Measurements from ENCODE around the gene DHX57. TPM values are rescaled to one million over a fixed set of nuclear protein-coding genes. Genes with fewer than 3 reads are reported as not detected.
"Not testable (repeated sequence)": the region's sequence is repeated elsewhere in the genome, so short reads cannot be mapped to it uniquely, and the experiment has no call there.

DHX57 gene
- total and polyA plus RNA-seq, 2 donors, result 13.8 to 14.0 TPM

DNA sequence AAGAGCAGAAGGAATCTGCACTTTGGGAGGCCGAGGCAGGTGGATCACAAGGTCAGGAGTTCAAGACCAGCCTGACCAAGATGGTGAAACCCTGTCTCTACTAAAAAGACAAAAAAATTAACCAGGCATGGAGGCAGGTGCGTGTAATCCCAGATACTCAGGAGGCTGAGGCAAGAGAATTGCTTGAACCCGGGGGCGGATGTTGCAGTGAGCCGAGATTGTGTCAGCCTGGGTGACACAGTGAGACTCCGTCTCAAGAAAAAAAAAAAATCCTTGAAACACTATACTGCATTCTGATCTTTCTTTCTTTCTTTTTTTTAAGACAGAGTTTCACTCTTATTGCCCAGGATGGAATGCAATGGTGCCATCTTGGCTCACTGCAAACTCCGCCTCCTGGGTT lies 80.7 kb downstream of the DHX57 start:
- H3K27ac ChIP-seq (ENCODE audit: low read depth in 1 of 2, low read length in 1 of 2); DNase-seq (ENCODE audit: low read depth in 6 of 9, low spot score in 9 of 9); H3K36me3 ChIP-seq (ENCODE audit: control insufficient read depth in 2 of 2, insufficient read depth in 2 of 2, low read length in 1 of 2); H3K27me3 ChIP-seq (ENCODE audit: control insufficient read depth in 2 of 2, insufficient read depth in 1 of 2, low read length in 1 of 2); H3K4me3 ChIP-seq (ENCODE audit: low read length in 2 of 2); H3K4me1 ChIP-seq (ENCODE audit: control insufficient read depth in 2 of 2, insufficient read depth in 2 of 2, low read length in 2 of 2); H3K9me3 ChIP-seq (ENCODE audit: control insufficient read depth in 2 of 2, insufficient read depth in 1 of 2, low read length in 1 of 2): not testable (repeated sequence)
- 96% methylated on average over 7 of the region's 7 CpGs for WGBS

DNA sequence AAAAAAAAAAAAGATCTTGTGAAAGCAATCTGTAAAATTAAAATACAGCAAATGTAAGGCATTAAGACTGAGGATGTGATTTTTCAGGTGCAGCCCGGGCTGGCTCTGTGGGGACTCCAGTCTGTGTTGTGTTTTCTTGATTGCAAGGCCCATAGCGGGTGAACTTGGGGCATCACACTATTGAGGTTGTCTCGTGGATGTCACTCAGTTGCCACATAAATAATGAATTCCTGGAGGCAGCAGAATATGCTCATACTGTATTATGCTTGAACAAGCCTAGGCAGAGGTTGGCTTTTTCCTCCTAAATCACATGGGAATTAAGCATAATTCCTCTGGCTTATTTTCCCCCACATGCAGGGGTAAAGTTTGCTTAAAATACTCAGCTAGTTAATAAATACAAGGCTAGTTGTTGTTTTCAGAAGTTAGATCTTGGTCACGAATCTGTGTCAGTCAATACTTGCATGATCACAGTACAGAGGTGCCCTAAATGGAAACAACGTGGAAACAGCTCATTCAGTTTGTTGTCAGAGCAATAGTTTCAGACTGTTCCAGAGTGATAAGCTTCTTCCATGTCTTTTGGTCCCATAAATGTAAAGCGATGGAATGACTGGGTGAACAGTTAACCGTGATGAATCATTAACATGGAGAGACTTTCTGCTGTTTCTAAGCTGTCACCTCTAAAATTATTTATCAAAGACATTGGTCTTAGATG lies 81.3 kb downstream of the DHX57 start:
- no peaks in the 10 kb centered on the region for H3K27me3 ChIP-seq (ENCODE audit: control insufficient read depth in 2 of 2, insufficient read depth in 1 of 2, low read length in 1 of 2)
- no peak overlapping the region for H3K4me3 ChIP-seq (ENCODE audit: low read length in 2 of 2)
- no peak overlapping the region for H3K27ac ChIP-seq (ENCODE audit: low read depth in 1 of 2, low read length in 1 of 2)
- 97% methylated on average over 7 of the region's 7 CpGs for WGBS
- H3K9me3 ChIP-seq (ENCODE audit: control insufficient read depth in 2 of 2, insufficient read depth in 1 of 2, low read length in 1 of 2), result no peaks in the 10 kb centered on the region
- no peak for DNase-seq (ENCODE audit: low read depth in 6 of 9, low spot score in 9 of 9)
- H3K4me1 ChIP-seq (ENCODE audit: control insufficient read depth in 2 of 2, insufficient read depth in 2 of 2, low read length in 2 of 2), result no peaks in the 10 kb centered on the region
- peaks cover 4 to 6% of the 10 kb centered on the region in 2 donors for H3K36me3 ChIP-seq (ENCODE audit: control insufficient read depth in 2 of 2, insufficient read depth in 2 of 2, low read length in 1 of 2)

DNA sequence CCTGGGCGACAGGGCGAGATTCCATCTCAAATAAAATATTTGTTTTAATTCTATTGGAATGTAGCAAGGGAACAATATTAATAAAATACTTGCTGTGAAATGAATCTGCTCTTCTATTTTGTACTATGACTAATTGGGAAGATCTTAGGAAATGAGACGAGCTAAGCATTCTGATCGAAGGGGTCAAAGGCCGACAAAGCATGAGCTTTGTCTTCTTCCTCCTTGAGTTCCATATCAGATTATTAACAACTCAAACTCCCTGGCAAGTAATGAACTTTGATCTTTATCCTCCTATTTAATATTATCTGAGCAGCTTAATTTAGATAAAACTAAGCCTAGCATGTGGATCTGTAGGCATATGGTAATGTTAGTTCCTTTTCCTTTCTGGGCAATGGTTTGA lies 82.2 kb downstream of the DHX57 start:
- no peak overlapping the region for H3K4me3 ChIP-seq (ENCODE audit: low read length in 2 of 2)
- H3K36me3 ChIP-seq (ENCODE audit: control insufficient read depth in 2 of 2, insufficient read depth in 2 of 2, low read length in 1 of 2), result peaks cover 4 to 6% of the 10 kb centered on the region in 2 donors
- no peaks in the 10 kb centered on the region for H3K27me3 ChIP-seq (ENCODE audit: control insufficient read depth in 2 of 2, insufficient read depth in 1 of 2, low read length in 1 of 2)
- H3K4me1 ChIP-seq (ENCODE audit: control insufficient read depth in 2 of 2, insufficient read depth in 2 of 2, low read length in 2 of 2), result no peaks in the 10 kb centered on the region
- DNase-seq (ENCODE audit: low read depth in 6 of 9, low spot score in 9 of 9), result no peak
- 96% methylated on average over 5 of the region's 5 CpGs for WGBS
- H3K9me3 ChIP-seq (ENCODE audit: control insufficient read depth in 2 of 2, insufficient read depth in 1 of 2, low read length in 1 of 2), result no peaks in the 10 kb centered on the region
- no peak overlapping the region for H3K27ac ChIP-seq (ENCODE audit: low read depth in 1 of 2, low read length in 1 of 2)

DNA sequence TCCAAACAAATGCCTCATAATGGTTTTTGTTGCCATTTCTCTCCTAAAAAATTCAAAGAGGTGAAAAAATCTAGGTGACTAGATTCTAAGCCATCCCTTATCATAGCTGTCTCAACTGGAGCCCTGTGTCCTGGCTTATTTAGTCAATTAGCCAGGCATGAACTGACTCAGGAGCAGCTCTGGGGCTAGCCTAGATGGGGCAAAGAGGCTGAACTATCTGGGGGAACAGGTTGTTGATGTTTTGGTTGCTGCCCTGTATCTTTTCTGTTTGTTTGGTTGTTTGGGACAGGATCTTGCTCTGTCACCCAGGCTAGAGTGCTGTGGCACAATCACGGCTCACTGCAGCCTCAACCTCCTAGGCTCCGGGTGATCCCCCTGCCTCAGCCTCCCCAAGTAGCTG lies 83.0 kb downstream of the DHX57 start:
- no peaks in the 10 kb centered on the region for H3K9me3 ChIP-seq (ENCODE audit: control insufficient read depth in 2 of 2, insufficient read depth in 1 of 2, low read length in 1 of 2)
- no peaks in the 10 kb centered on the region for H3K4me1 ChIP-seq (ENCODE audit: control insufficient read depth in 2 of 2, insufficient read depth in 2 of 2, low read length in 2 of 2)
- no peaks in the 10 kb centered on the region for H3K36me3 ChIP-seq (ENCODE audit: control insufficient read depth in 2 of 2, insufficient read depth in 2 of 2, low read length in 1 of 2)
- no peak for DNase-seq (ENCODE audit: low read depth in 6 of 9, low spot score in 9 of 9)
- H3K27me3 ChIP-seq (ENCODE audit: control insufficient read depth in 2 of 2, insufficient read depth in 1 of 2, low read length in 1 of 2), result no peaks in the 10 kb centered on the region
- 50% methylated on average over 2 of the region's 2 CpGs for WGBS
- H3K27ac ChIP-seq (ENCODE audit: low read depth in 1 of 2, low read length in 1 of 2), result no peak overlapping the region
- H3K4me3 ChIP-seq (ENCODE audit: low read length in 2 of 2), result no peak overlapping the region

DNA sequence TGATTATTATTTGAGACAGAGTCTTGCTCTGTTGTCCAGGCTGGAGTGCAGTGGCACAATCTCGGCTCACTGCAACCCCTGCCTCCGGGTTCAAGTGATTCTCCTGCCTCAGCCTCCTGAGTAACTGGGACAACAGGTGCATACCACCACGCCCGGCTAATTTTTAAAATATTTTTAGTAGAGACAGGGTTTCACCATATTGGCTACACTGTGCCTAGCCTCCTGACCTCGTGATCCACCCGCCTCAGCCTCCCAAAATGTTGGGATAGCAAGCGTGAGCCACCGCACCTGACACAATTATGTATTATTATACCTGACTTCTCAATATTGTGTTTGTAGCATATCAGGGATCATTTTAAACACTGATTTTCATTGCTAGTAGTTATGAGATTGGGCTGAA lies 83.4 kb downstream of the DHX57 start:
- not testable (repeated sequence) for H3K36me3 ChIP-seq (ENCODE audit: control insufficient read depth in 2 of 2, insufficient read depth in 2 of 2, low read length in 1 of 2); H3K9me3 ChIP-seq (ENCODE audit: control insufficient read depth in 2 of 2, insufficient read depth in 1 of 2, low read length in 1 of 2); H3K27me3 ChIP-seq (ENCODE audit: control insufficient read depth in 2 of 2, insufficient read depth in 1 of 2, low read length in 1 of 2); H3K4me3 ChIP-seq (ENCODE audit: low read length in 2 of 2); DNase-seq (ENCODE audit: low read depth in 6 of 9, low spot score in 9 of 9); H3K4me1 ChIP-seq (ENCODE audit: control insufficient read depth in 2 of 2, insufficient read depth in 2 of 2, low read length in 2 of 2); H3K27ac ChIP-seq (ENCODE audit: low read depth in 1 of 2, low read length in 1 of 2)
- WGBS, result 98% methylated on average over 8 of the region's 8 CpGs

DNA sequence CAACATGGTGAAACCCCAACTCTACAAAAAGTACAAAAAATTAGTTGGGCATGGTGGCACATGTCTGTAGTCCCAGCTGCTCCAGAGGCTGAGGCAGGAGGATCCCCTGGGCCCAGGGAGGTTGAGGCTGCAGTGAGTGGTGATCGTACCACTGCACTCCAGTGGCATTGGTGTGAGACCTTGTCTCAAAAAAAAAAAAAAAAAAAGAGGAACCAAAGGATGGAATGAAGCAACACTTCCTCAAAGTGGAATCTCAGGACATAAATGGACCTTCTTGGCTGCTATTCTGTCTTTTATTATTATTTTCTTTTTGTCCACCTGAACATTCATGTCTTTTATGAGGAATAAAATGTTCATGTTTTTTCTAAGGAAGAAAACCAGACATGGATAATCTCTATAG lies 84.0 kb downstream of the DHX57 start:
- H3K4me3 ChIP-seq (ENCODE audit: low read length in 2 of 2), result no peak overlapping the region
- no peaks in the 10 kb centered on the region for H3K4me1 ChIP-seq (ENCODE audit: control insufficient read depth in 2 of 2, insufficient read depth in 2 of 2, low read length in 2 of 2)
- no peak for DNase-seq (ENCODE audit: low read depth in 6 of 9, low spot score in 9 of 9)
- H3K27me3 ChIP-seq (ENCODE audit: control insufficient read depth in 2 of 2, insufficient read depth in 1 of 2, low read length in 1 of 2), result no peaks in the 10 kb centered on the region
- no peaks in the 10 kb centered on the region for H3K9me3 ChIP-seq (ENCODE audit: control insufficient read depth in 2 of 2, insufficient read depth in 1 of 2, low read length in 1 of 2)
- no peak overlapping the region for H3K27ac ChIP-seq (ENCODE audit: low read depth in 1 of 2, low read length in 1 of 2)
- WGBS, result 61% methylated on average over 1 of the region's 1 CpG
- no peaks in the 10 kb centered on the region for H3K36me3 ChIP-seq (ENCODE audit: control insufficient read depth in 2 of 2, insufficient read depth in 2 of 2, low read length in 1 of 2)

DNA sequence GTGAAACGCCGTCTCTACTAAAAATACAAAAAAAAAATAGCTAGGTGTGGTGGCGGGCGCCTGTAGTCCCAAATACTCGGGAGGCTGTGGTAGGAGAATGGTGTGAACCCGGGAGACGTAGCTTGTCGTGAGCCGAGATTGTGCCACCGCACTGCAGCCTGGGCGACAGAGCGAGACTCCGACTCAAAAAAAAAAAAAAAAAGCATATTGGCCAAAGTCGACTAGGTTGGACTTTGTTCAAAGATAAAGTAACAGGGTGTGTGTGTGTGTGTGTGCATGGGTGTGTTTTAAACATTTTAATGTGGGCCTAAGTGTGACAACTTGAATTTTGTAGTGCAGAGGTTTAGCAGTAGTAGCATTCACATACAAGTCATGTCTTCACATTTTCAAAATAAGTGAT lies 86.0 kb downstream of the DHX57 start:
- Histone ChIP-seq H3K9me3 (ENCODE audit: control insufficient read depth in 2 of 2, insufficient read depth in 1 of 2, low read length in 1 of 2) (no peaks in the 10 kb centered on the region), H3K4me1 (ENCODE audit: control insufficient read depth in 2 of 2, insufficient read depth in 2 of 2, low read length in 2 of 2) (no peaks in the 10 kb centered on the region), H3K27me3 (ENCODE audit: control insufficient read depth in 2 of 2, insufficient read depth in 1 of 2, low read length in 1 of 2) (no peaks in the 10 kb centered on the region), H3K4me3 (ENCODE audit: low read length in 2 of 2) (no peak overlapping the region), H3K27ac (ENCODE audit: low read depth in 1 of 2, low read length in 1 of 2) (no peak overlapping the region), H3K36me3 (ENCODE audit: control insufficient read depth in 2 of 2, insufficient read depth in 2 of 2, low read length in 1 of 2) (no peaks in the 10 kb centered on the region)
- no peak for DNase-seq (ENCODE audit: low read depth in 6 of 9, low spot score in 9 of 9)
- 97% methylated on average over 14 of the region's 14 CpGs for WGBS

DNA sequence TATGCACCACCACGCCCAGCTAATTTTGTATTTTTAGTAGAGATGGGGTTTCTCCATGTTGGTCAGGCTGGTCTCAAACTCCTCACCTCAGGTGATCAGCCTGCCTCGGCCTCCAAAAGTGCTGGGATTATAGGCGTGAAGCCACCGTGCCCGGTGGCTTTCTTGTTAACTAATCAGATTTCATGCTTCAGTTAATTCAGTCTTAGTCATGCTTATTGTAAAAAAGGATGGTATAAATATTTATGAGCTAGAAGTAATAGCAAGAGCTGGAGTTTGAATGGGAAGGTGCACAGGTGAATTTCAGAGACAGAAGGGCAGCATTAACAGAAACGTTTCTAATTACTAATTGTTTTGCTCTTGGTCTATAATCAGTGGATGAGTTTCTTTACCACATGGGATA lies 87.4 kb downstream of the DHX57 start:
- Histone ChIP-seq H3K27ac (ENCODE audit: low read depth in 1 of 2, low read length in 1 of 2) (no peak overlapping the region), H3K9me3 (ENCODE audit: control insufficient read depth in 2 of 2, insufficient read depth in 1 of 2, low read length in 1 of 2) (no peaks in the 10 kb centered on the region)
- WGBS, result 96% methylated on average over 6 of the region's 6 CpGs

DNA sequence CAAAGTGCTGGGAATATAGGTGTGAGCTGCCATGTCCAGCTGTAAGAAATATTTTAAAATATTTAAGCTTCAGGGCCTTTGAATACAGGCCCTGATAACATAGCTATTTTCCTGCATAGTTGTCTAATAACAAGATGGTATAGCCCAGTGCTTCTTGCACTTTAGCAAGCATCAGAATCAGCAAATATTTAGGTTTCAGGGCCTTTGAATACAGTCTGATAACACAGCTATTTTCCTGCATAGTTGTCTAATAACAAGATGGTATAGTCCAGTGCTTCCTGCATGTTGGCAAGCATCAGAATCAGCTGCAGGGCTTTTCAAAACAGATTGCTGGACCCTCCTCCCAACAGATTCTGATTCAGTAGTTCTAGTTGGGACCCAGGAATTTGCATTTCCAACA lies 92.1 kb downstream of the DHX57 start:
- no peak overlapping the region for H3K4me3 ChIP-seq (ENCODE audit: low read length in 2 of 2)
- no peak for DNase-seq (ENCODE audit: low read depth in 6 of 9, low spot score in 9 of 9)
- no peaks in the 10 kb centered on the region for H3K27me3 ChIP-seq (ENCODE audit: control insufficient read depth in 2 of 2, insufficient read depth in 1 of 2, low read length in 1 of 2)
- H3K36me3 ChIP-seq (ENCODE audit: control insufficient read depth in 2 of 2, insufficient read depth in 2 of 2, low read length in 1 of 2), result peaks cover 3 to 15% of the 10 kb centered on the region in 2 donors
- H3K27ac ChIP-seq (ENCODE audit: low read depth in 1 of 2, low read length in 1 of 2), result no peak overlapping the region
- H3K9me3 ChIP-seq (ENCODE audit: control insufficient read depth in 2 of 2, insufficient read depth in 1 of 2, low read length in 1 of 2), result no peaks in the 10 kb centered on the region
- H3K4me1 ChIP-seq (ENCODE audit: control insufficient read depth in 2 of 2, insufficient read depth in 2 of 2, low read length in 2 of 2), result peaks cover 6 to 7% of the 10 kb centered on the region in 2 donors

More for the DNA sequence above, 87.4 kb downstream of the DHX57 start:
- Histone ChIP-seq H3K36me3 (ENCODE audit: control insufficient read depth in 2 of 2, insufficient read depth in 2 of 2, low read length in 1 of 2) (no peaks in the 10 kb centered on the region), H3K27me3 (ENCODE audit: control insufficient read depth in 2 of 2, insufficient read depth in 1 of 2, low read length in 1 of 2) (no peaks in the 10 kb centered on the region), H3K4me1 (ENCODE audit: control insufficient read depth in 2 of 2, insufficient read depth in 2 of 2, low read length in 2 of 2) (no peaks in the 10 kb centered on the region), H3K4me3 (ENCODE audit: low read length in 2 of 2) (no peak overlapping the region)
- DNase-seq (ENCODE audit: low read depth in 6 of 9, low spot score in 9 of 9), result no peak
